HG02571 (cell line): ENCODE results near the gene LIM2.

Experiments used
- ATAC-seq: cut with Tn5 transposase; IDR thresholded peaks from one replicate; pipeline ENCODE4 v1.9.1; 2021; ENCODE audit warnings: mild to moderate bottlenecking, moderate library complexity; ENCODE audit not compliant: unreplicated experiment

Gene LIM2

GRCh38 chr19:51366389-51367254 is 21.2 kb downstream of the LIM2 start:
- peak; percentile 50 for ATAC-seq

- ATAC-seq, result no peak
Observed at GRCh38 chr19:51365965-51366388, 21.8 kb downstream of the LIM2 start, which contains the start of gene ETFB. Gene ETFB (minus strand): TSS chr19:51366388. CDS start chr19:51366326, 62 bp downstream.

- ATAC-seq, result no peak
Observed at GRCh38 chr19:51365211-51365964, 22.4 kb downstream of the LIM2 start.

GRCh38 chr19:51364200-51365106 is 23.3 kb downstream of the LIM2 start:
- ATAC-seq, result no peak

GRCh38 chr19:51361239-51361638 is 26.5 kb downstream of the LIM2 start:
- ATAC-seq, result no peak

GRCh38 chr19:51359294-51359693 is 28.5 kb downstream of the LIM2 start:
- no peak for ATAC-seq

GRCh38 chr19:51357952-51358351 is 29.8 kb downstream of the LIM2 start:
- no peak for ATAC-seq

- ATAC-seq, result no peak
Observed at GRCh38 chr19:51356159-51356801, 31.5 kb downstream of the LIM2 start.

- ATAC-seq, result no peak
Observed at GRCh38 chr19:51354742-51355148, 33.0 kb downstream of the LIM2 start.

GRCh38 chr19:51354103-51354741 is 33.6 kb downstream of the LIM2 start:
- no peak for ATAC-seq

- no peak for ATAC-seq
Observed at GRCh38 chr19:51352783-51353360, 34.9 kb downstream of the LIM2 start.

- no peak for ATAC-seq
Observed at GRCh38 chr19:51351266-51351990, 36.3 kb downstream of the LIM2 start.

- ATAC-seq, result no peak
Observed at GRCh38 chr19:51347209-51347928, 40.4 kb downstream of the LIM2 start.

GRCh38 chr19:51346742-51347141 is 41.0 kb downstream of the LIM2 start:
- ATAC-seq, result no peak

GRCh38 chr19:51345076-51345620 is 42.6 kb downstream of the LIM2 start:
- ATAC-seq, result no peak

GRCh38 chr19:51342631-51343569 is 44.9 kb downstream of the LIM2 start:
- no peak for ATAC-seq
